Fibroblast of skin of left biceps (primary cell): Measurements from ENCODE around the gene SLC4A3.

Experiments used
- DNase-seq, 2 experiments: peaks; one replicate each; pipeline ENCODE4 v3.0.0-alpha.2; 2013; ENCODE audit warnings: low read depth in 2 of 2

SLC4A3 gene

DNA sequence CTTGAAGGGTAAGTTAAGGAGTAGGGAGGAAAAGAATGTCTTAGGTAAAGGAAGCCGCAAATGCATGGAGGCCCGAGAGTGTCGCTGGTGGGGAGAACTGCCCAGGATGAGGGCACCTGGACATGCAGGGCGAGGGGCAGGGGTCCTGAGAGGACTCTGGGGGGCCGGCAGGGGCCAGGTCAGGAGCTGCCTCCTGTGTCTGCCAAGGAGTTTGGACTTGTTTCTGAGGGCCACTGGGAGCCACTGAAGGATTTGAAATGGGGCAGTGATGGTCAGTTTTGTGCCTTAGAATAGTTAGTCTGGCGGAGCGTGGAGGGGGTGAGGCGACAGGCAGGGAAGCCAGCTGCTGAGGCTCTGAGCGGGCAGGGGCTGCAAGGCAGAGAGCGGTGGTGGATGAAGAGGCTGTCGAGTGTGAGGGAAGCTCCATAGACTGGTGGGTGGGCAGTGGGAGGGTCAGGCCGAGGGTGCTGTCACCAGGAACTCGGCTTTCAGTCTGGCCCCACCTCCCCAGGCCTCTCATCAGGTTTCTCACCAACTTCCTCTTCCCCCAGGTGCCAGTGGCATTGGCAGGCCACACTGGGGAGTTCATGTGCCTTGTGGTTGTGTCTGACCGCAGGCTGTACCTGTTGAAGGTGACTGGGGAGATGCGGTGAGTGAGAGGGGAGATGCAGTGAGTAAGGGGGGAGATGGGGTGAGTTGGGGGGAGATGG, 14.7 kb upstream of the SLC4A3 start:
- DNase-seq: no peak

DNA sequence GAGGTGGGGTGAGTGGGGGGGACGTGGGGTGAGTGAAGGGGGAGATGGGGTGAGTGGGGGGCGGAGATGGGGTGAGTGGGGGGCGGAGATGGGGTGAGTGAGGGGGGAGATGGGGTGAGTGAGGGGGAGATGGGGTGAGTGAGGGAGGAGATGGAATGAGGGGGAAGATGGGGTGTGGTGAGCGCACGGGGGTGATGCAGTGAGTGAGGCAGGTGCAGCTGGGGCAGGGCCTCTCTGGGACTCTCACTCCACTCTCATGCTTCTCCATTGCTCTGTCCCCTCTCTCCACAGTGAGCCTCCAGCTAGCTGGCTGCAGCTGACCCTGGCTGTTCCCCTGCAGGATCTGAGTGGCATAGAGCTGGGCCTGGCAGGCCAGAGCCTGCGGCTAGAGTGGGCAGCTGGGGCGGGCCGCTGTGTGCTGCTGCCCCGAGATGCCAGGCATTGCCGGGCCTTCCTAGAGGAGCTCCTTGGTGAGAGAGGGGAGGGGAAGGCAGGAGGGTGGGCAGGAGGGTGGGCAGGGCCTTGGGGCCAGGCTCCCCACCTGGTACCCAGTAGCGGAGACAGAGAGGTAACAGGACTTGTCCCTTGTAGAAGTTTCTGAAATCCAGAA, 13.9 kb upstream of the SLC4A3 start:
- DNase-seq: no peak

DNA sequence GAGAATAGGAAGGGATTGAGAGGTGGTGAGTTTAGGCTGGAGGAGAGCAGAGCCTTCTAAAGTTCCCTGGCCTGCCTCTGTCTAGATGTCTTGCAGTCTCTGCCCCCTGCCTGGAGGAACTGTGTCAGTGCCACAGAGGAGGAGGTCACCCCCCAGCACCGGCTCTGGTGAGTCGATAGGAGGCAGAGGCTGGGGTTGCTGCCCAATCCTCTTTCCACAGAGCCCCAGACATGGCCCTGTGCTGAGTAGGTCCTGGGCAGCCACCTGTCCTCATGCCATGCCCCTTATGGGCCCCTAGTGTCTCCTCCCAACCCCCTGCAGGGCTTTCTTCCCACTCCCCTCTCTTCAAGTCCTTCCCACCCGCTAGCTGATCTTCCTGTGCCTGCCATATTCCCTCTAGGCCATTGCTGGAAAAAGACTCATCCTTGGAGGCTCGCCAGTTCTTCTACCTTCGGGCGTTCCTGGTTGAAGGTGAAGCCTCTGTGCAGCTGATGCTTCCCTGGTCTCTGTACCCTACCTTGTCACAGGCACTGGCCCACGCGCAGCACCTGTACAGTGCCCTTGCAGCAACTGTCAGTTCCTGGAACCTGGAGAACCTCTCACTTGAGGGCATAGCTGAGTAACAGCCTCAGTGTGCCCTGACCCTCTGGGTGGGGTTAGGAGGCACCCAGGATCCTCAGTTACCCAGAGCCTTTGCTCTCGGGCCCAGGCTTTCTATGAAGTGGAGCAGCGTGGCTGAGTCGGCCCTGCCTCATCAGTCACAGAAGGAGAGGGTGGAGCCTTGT, 13.2 kb upstream of the SLC4A3 start:
- DNase-seq: no peak

DNA sequence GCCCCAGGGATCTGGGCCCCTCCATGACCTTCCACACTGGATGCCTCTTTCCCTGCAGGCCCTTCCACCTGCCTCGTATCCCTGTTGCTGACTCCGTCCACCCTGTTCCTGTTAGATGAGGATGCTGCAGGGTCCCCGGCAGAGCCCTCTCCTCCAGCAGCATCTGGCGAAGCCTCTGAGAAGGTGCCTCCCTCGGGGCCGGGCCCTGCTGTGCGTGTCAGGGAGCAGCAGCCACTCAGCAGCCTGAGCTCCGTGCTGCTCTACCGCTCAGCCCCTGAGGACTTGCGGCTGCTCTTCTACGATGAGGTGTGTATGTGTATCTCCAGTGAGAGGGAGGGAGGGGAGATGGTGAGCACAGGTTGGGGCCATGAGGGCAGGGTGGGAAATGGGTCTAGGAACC, 12.4 kb upstream of the SLC4A3 start:
- DNase-seq: no peak

DNA sequence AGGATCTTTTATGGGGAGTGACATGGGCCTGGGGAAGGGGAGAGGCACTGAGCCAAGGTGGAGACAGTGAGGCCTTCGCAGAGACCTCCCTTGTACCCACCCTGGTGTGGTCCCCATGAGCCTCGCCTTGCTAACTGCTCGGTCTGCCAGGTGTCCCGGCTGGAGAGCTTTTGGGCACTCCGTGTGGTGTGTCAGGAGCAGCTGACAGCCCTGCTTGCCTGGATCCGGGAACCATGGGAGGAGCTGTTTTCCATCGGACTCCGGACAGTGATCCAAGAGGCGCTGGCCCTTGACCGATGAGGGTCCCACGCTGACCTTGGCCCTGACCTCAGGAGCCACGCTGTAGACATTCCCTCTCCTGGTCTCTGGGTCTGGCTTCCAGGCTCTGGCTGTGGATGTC, 11.5 kb upstream of the SLC4A3 start:
- DNase-seq: no peak

DNA sequence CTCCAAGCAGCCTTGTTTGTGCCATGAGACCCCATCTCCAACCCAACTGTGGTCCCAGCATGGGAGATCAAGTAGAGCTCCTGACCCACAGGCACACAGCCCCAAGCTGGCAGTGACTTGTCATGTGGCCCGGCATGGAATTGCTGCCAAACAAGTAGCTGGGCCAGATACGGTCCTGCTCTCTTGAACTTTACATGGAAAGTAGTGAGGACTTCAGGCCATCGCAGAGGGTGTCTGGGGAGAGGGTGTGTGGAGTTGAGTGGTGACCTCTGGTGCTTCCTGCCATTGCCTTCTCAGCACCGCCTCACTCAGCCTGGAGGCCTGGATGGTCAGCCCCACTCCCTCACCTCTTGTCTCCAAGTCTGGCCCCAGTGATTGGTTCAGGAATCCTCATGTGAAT, 10.9 kb upstream of the SLC4A3 start:
- DNase-seq: no peak

DNA sequence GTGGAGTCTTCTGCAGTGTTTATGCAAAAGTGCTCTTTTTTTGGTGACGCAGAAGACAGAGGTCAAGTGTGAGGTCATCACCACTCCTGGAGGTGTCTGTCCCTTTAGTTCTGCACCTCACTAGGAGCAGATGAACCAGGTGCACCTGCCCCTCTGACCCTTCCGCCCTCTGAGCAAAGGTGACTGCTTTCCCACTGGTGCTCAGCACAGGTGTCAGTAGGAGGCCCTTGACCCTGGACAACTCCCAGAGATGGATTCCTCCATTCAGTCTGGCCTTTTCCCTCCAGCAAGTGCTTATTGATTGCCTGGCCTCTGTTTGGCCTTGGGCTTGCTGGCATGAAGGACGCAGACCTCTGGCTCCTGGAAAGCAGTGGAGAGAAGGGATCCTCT, 8.7 kb upstream of the SLC4A3 start:
- DNase-seq: no peak

DNA sequence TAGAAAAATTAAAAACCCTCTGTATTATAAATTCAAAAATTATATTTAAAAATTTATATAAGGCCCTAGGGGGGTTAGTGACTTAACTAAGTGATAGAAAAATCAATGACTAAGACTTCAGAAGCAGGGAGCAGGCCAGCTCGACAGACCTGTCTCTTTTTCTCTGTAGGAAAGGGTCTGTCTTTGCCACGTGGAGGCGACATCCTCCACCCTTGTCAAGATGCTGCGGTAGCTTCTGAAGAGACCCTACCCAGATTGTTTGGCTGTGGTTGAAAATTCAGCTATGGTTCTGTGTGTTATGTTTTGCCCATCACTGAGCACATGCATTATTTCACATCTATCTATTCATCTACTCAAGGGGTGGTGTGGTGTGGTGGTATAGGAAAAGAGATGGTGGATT, 8.2 kb upstream of the SLC4A3 start:
- no peak for DNase-seq

DNA sequence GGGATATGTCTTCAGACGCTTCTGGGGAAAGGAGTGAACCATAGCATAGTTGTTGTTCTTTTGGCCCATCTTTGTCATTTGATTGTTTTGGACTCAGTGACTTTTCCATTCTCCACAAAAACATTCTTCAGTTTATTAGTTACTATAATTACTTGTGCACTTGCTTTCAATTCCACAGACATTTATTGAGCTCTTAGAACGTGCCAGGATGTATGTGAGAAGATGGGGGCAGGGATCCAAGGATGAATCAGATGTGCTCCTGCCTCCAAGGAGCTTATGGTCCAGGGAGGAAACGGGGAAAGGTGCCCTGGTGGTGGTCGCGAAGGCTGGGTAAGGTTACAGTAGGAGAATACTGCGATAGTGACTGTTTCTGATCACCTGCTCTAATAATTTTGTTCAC, 6.9 kb upstream of the SLC4A3 start:
- no peak for DNase-seq

DNA sequence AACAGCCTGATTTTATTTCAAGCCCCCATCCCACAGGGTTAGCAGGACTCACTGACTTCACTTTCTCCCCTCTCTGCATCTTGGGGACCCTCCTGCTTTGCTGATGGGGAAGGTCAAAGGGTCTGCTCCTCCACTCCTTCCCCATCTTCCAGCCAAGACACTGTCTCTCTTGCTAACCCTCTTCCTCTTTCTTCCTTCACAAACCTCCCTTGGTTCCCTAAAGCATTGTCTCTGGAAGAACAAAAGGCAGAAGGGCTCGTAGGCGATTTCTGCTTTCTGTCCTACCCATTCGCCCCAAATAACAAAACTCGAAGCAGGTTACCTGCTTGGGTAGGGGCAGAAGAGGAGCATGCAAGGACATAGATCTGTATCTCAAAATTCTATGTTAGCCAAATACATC, 5.5 kb upstream of the SLC4A3 start:
- no peak for DNase-seq

DNA sequence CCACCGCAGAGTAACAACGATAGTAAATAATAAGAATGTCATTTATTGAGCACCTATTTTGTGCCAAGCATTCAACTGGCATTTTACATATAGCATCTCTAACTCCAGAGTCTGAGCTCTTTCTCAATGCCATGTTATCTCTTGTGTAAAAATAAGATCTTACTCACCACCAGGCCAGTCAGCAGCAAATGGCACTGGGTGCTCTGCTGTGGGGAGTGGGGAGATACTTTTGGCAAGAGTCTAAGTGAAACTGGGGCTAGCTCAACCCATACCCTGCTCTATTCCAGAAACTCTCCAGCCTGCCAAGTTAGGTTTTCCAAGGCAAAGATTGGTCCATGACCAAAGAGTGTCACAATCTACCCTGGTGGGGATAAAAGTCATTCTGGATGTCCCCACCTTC, 5.0 kb upstream of the SLC4A3 start:
- no peak for DNase-seq

DNA sequence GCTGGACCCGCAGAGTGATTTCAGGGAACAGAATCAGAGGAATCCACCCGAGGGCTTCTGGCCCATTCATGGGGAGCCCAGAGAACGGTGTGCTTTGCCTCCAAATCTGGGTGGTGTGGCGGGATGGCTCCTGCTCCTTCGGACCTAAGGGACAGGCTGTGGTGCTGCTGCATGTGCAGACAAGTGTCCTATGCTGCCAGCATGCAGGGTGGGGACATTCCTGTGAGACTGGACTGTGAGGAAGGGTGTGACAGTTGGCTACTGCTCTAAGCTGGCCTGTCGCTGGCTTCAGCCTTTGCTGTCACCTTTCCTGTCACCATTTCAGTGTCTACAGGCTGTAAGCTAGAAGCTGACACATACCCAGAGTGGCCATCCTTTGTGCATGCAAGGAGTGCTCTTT, 2.9 kb upstream of the SLC4A3 start:
- no peak for DNase-seq

DNA sequence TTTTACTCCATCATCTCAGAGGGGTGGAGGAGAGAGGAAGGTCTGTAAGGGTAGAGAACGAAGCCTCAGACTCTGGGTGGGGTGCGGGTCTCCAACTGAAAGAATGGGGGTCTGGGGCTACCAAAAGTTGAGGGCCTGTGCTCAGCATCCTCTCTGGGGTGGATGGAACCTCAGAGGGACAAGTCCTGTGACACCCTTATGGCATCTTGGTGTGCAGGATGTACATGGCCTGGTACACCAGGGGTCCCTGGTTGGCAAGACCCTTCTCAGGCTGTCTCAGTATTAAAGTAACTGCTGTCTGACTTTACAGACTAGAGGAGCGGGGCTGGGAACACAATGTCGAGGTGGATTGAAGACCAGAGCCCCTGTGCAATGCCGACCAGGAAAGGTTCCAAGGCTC, 2.3 kb upstream of the SLC4A3 start:
- DNase-seq: no peak

DNA sequence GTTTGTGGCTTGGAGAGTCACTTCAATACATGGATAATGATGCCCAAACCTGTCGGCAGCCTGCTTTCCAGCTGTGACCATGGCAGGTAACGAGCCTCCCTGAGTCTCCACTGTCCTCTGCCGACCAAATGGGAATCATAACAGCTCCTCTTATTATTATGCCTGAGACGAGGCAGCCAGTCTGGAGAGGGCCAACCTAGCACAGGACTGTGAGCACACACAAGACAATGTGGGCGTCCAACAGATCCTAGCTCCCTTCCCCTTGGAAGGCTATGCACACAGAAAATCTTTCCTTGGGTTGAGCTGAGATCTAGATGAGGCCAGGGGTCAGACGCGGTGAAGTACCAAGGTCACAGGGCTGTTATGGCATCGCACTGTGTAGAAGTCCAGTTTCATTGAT, 890 bp upstream of the SLC4A3 start:
- DNase-seq: no peak

DNA sequence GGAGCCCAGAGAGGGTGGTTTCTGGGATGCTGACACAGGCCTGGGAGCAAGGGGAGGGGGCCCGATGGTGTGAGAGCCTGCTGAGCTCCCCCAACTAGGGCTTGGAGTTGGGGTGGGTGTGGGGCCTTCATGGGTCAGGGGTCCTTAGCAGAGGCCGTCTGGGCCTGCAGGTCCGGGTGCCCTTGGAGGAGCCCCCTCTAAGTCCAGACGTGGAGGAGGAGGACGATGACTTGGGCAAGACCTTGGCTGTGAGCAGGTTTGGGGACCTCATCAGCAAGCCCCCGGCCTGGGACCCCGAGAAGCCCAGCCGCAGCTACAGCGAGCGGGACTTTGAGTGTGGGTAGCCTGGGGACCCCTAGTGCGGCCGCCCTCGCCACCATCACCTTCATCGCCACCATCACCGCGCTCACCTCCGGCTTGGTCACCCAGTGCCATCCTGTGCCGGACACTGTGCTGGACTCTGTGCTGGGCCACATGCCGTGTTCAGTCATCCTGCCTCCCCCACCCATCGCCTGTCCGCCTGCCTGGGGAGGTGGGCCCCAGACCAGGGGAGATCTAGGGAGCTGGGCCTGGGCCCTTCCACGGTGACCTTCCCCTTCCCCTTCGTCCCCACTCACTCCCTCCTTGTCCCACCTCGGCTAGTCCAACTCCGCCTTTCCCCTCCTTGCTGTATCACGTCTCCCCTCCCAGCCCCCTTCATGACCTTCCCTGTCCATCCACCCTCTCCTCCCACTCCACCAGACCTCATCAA, 980 bp downstream of the SLC4A3 start:
- DNase-seq: no peak

DNA sequence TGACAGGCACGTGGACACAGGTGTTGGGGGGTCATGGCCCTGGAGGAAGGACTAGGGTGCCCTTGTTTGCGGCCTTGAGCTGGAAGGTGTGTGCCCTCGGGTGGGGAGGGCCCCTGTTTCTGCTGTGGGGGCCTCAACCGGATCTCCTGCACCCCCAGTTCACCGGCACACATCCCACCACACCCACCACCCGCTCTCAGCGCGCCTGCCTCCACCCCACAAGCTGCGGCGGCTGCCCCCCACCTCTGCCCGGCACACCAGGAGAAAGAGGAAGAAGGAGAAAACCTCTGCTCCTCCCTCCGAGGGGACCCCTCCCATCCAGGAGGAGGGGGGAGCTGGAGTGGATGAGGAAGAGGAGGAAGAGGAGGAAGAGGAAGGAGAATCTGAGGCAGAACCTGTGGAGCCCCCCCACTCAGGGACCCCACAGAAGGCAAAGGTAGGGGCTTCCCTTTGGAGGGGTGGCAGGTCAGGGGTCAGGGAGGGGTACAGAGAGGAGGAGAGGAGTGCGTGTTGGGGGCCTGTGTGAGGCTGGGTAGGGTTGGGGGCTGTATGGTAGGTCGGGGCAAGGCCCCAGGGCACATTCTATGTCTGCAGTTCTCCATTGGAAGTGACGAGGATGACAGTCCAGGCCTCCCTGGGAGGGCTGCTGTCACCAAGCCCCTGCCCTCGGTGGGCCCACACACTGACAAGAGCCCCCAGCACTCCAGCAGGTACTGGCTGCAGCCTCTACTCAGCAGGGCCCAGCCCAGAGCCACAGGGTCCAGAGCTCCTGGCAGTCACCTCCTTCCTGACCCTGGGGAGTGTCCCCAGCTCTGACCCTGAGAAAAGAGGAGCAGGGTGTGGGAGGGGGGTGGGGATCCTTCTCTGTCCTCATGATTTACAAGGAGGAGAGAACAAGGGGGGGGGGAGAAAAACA, 1.8 kb downstream of the SLC4A3 start:
- no peak for DNase-seq

DNA sequence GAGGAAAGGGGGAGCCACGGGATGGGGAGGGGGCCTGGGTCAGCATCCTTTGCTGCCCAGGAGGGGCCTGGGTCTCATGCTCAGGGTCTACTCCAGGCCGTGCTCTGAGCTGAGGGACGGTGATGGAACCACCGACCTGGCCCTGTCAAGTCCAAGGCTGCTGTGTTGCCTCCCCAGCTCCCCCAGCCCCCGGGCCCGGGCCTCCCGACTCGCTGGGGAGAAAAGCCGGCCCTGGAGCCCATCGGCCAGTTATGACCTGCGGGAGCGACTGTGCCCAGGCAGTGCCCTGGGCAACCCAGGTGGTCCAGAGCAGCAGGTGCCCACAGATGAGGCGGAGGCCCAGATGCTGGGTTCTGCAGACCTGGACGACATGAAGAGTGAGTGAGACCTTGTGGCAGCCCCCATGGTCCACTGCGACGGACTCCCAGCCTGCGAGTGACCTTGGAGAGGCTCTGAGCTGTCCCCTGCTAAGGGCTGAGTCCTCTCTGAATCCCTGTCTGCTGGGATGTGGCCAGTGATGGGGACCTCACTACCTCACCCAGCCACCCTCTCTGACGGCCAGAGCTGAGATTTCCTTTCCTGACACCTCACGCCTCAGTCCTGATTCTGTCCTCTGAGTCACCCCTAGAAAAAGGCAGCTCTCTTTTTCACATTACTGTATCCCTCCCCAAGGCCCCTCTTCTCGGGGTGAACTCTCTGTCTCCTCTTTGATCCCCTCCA, 2.7 kb downstream of the SLC4A3 start:
- DNase-seq: no peak

DNA sequence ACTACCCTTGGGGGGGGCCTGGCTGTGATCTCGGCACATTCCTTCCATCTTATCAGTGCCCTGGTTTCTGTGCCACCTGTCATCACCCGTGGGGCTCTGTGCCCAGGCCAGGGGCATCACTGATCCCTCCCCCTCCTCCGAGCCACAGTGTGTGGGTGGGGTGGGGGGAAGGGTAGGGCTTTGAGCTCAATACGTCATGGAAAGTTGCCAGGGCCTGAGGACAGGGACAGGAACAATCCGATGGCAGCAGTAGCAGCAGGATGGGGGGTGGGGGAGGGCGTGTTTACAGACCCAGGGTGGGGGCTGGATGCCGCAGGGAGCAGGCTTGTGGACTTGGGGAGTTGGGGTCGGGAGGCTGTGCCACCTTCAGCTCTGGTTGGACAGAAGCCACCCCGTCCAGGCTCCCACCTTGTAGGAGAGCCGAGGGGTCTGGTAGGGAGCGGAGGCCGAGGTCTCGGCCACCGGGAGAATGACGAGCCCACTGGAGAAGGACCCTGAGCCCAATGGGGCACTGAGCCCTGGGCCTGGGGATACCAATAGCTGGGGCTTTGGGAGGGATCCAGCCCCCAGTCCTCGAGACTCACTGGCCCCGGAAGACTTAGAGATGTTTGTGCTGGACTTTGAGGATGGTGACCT, 3.5 kb downstream of the SLC4A3 start:
- DNase-seq: no peak

DNA sequence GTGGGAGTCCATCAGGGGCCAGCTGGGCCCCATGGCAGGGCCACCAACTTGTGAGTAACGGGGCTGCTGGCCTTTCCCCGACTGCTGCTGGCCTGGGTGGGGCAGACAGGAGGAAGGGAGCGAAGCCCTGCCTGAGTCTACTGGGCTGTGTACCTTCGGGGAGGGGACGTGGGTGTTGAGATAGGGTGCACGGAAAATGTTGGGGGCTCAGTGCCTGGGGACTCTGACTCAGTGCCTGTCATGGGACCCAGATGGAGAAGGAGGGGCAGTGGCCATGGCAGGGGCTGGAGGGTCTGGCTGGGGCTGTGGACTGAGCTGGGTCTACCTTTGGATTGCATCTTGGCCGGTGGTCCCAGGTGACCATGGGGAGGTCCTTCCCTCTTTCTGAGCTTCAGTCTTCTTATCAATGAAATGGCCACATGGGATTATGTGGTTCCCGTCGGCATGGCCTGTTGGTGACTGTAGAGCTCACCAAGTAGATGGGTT, 4.0 kb downstream of the SLC4A3 start:
- DNase-seq: no peak
